OCI-LY7 (cell line): ENCODE results near the gene GLI3. TPM values are rescaled to one million over a fixed set of nuclear protein-coding genes. Genes with fewer than 3 reads are reported as not detected.

Source experiments
- BruUV-seq: library from RNA; stranded (reverse); fragments of 400-500 nt; replicated peaks from 2 replicates; lab custom pipeline; 2021; lab: Mats Ljungman, UMichigan
- CTCF ChIA-PET: fragments of 300-600 bp; sonication (Branson Sonifier 250); formaldehyde crosslinking; loops from one replicate; lab custom pipeline; 2022; ENCODE audit warnings: antibody characterized with exemption; ENCODE audit not compliant: unreplicated experiment; lab: Charles Lee
- POLR2A ChIA-PET: fragments of 300-600 bp; sonication (Branson Sonifier 250); formaldehyde crosslinking; loops from one replicate; lab custom pipeline; 2022; ENCODE audit warnings: antibody characterized with exemption; lab: Charles Lee
- DNase-seq: peaks from one replicate; pipeline ENCODE4 v3.0.0-alpha.2; 2015; ENCODE audit warnings: low spot score
- H2AFZ ChIP-seq: fragments of 200-600 bp; sonication (generic), shearing (Covaris generic); 2 replicates; pipeline ENCODE4 v1.6.1; 2014; ENCODE audit warnings: mild to moderate bottlenecking, antibody characterized with exemption, low read length, moderate library complexity
- H3K27ac ChIP-seq: fragments of 200-600 bp; sonication (generic); 2 replicates; pipeline ENCODE4 v1.5.1; 2014; ENCODE audit warnings: mixed run types, low read depth, mild to moderate bottlenecking, moderate library complexity, low read length, inconsistent platforms; ENCODE audit not compliant: poor library complexity, severe bottlenecking
- H3K36me3 ChIP-seq: fragments of 200-600 bp; sonication (generic); 2 replicates; pipeline ENCODE4 v1.6.1; 2014; ENCODE audit warnings: mild to moderate bottlenecking, antibody characterized with exemption, low read length, moderate library complexity, mixed read lengths; ENCODE audit not compliant: insufficient read depth
- H3K4me1 ChIP-seq: fragments of 200-600 bp; sonication (generic); 2 replicates; pipeline ENCODE4 v1.5.1; 2014; ENCODE audit warnings: mild to moderate bottlenecking, low read length; ENCODE audit not compliant: insufficient read depth, poor library complexity, severe bottlenecking
- H3K4me2 ChIP-seq: fragments of 200-600 bp; sonication (generic); 2 replicates; pipeline ENCODE4 v1.6.1; 2014; ENCODE audit warnings: mild to moderate bottlenecking, low read length
- H3K4me3 ChIP-seq: fragments of 200-600 bp; sonication (generic); 2 replicates; pipeline ENCODE4 v1.5.1; 2014; ENCODE audit warnings: mild to moderate bottlenecking, low read depth, low read length; ENCODE audit not compliant: poor library complexity, severe bottlenecking
- H3K79me2 ChIP-seq: fragments of 200-600 bp; sonication (generic); 2 replicates; pipeline ENCODE4 v1.6.1; 2016; ENCODE audit warnings: low read depth, mild to moderate bottlenecking, low read length, moderate library complexity, mixed read lengths; ENCODE audit not compliant: insufficient read depth
- H3K9me2 ChIP-seq: fragments of 200-600 bp; sonication (generic); 2 replicates; pipeline ENCODE4 v1.6.1; 2016; ENCODE audit warnings: mild to moderate bottlenecking, low read length, mixed read lengths; ENCODE audit not compliant: insufficient read depth
- H3K9me3 ChIP-seq: fragments of 200-600 bp; sonication (generic); 2 replicates; pipeline ENCODE4 v1.6.1; 2014; ENCODE audit warnings: mild to moderate bottlenecking, mixed run types, low read length, mixed read lengths
- H4K20me1 ChIP-seq: fragments of 200-600 bp; sonication (generic); 2 replicates; pipeline ENCODE4 v1.6.1; 2014; ENCODE audit warnings: mild to moderate bottlenecking, antibody characterized with exemption, low read length, moderate library complexity, mixed read lengths; ENCODE audit not compliant: insufficient read depth
- CTCF ChIP-seq: fragments of 200-600 bp; sonication (generic); conservative IDR thresholded peaks from 2 replicates; pipeline ENCODE4 v1.5.1; 2014; ENCODE audit warnings: mild to moderate bottlenecking, antibody characterized with exemption, low read length, moderate library complexity, mixed read lengths
- EZH2phosphoT487 ChIP-seq: fragments of 200-600 bp; sonication (generic); IDR thresholded peaks from 2 replicates; pipeline ENCODE4 v1.6.1; 2018; ENCODE audit warnings: low read depth, borderline replicate concordance, mild to moderate bottlenecking, mixed run types, antibody characterized with exemption, low read length, moderate library complexity, mixed read lengths
- intact Hi-C: fragments of 100-400 bp; cut with micrococcal nuclease; formaldehyde crosslinking; loops from one replicate; pipeline ENCODE4 v1.10.0; 2022; ENCODE audit not compliant: unreplicated experiment
- total RNA-seq, 2 experiments: library from RNA; depleted of rRNA in 1 of 2; stranded (reverse); fragments of >200 nt in 1 of 2; shearing (Covaris generic) in 1 of 2; gene quantifications; 2 replicates each; pipeline ENCODE4 v1.2.3, GENCODE V29; 2014 to 2022

GLI3 gene
- total RNA-seq, 2 experiments from 2014 or later = not detected

- H2AFZ ChIP-seq = no peak overlapping the region
- CTCF ChIA-PET = no interaction called here
- no peaks in the 10 kb centered on the region for H3K4me1 ChIP-seq
- no peak for DNase-seq
- H3K79me2 ChIP-seq = no peaks in the 10 kb centered on the region
- no peak overlapping the region for H3K4me3 ChIP-seq
- no TSS peak for BruUV-seq
- POLR2A ChIA-PET = no interaction called here
- H4K20me1 ChIP-seq = no peaks in the 10 kb centered on the region
- no peaks in the 10 kb centered on the region for H3K9me2 ChIP-seq
- H3K36me3 ChIP-seq = no peaks in the 10 kb centered on the region
- intact Hi-C loops = no loop called here
- no peak overlapping the region for H3K27ac ChIP-seq
- TF ChIP-seq EZH2phosphoT487 (no peak), CTCF (no peak)
- H3K4me2 ChIP-seq = no peak overlapping the region
- no peaks in the 10 kb centered on the region for H3K9me3 ChIP-seq
Observed at GRCh38 chr7:42234736-42235135, 2.3 kb downstream of the GLI3 start.

GRCh38 chr7:42233695-42234331 lies 3.2 kb downstream of the GLI3 start:
- Histone ChIP-seq H3K4me1 (no peaks in the 10 kb centered on the region), H4K20me1 (no peaks in the 10 kb centered on the region), H3K36me3 (no peaks in the 10 kb centered on the region), H3K27ac (no peak overlapping the region), H3K79me2 (no peaks in the 10 kb centered on the region), H2AFZ (no peak overlapping the region), H3K9me2 (no peaks in the 10 kb centered on the region), H3K9me3 (no peaks in the 10 kb centered on the region), H3K4me2 (no peak overlapping the region), H3K4me3 (no peak overlapping the region)
- BruUV-seq = no TSS peak
- DNase-seq = no peak
- CTCF ChIA-PET = no interaction called here
- POLR2A ChIA-PET = no interaction called here
- intact Hi-C loops = no loop called here
- TF ChIP-seq EZH2phosphoT487 = no peak
- TF ChIP-seq CTCF = no peak

- CTCF ChIA-PET = no interaction called here
- Histone ChIP-seq H3K4me3 (no peak overlapping the region), H2AFZ (no peak overlapping the region), H3K27ac (no peak overlapping the region), H3K4me1 (no peaks in the 10 kb centered on the region), H3K9me3 (no peaks in the 10 kb centered on the region), H3K36me3 (no peaks in the 10 kb centered on the region), H4K20me1 (no peaks in the 10 kb centered on the region), H3K9me2 (no peaks in the 10 kb centered on the region), H3K79me2 (no peaks in the 10 kb centered on the region), H3K4me2 (no peak overlapping the region)
- BruUV-seq = no TSS peak
- intact Hi-C loops = no loop called here
- TF ChIP-seq EZH2phosphoT487 = no peak
- no peak for TF ChIP-seq CTCF
- no peak for DNase-seq
- POLR2A ChIA-PET = no interaction called here
Observed at GRCh38 chr7:42233171-42233570, 3.8 kb downstream of the GLI3 start.
